ENCODE results near the gene EHF. TPM values are rescaled to one million over a fixed set of nuclear protein-coding genes. Genes with fewer than 3 reads are reported as not detected.

The EHF gene
- total and polyA plus RNA-seq, 9 of the 15 experiments (the other 6 are each of a cell fraction or from before 2014, with no cell fraction given), result 0.04 to 0.54 (median 0.37) TPM

DNA sequence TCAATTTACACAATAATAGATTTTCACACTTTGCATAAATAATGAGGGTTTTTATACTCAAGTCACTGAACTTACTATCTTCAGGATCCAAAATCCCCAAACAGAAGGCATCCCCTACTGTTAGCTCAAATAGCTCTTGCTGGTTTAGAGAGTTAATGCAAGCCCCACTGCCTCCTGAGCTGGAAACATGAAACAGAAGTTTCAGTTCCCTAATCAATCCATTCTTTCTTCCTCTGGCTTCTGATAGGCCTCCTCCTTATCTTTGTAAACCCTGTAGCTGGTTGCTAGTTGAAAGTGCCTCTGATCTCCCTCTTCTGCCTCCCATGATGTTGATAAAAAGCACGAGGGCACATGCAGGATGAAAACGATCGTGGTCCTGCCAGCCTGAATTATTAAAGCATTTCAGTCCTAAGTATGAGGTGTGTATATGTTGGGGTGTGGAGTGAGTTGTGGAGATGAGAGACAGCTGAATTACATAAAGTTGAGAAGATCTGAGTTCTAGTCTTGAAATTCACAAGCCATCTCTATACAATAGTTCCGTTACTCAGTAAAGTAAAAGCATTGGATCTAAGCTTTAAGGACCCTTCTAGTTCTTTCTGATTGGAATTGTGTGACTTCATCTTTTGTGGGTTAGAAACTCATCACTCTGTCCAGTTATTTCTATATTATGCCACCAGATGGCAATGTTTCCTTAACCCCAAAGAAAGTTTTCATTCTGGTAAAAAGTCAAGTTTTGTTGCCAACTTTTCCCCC is 35.0 kb upstream of the EHF start (continued):
- TF ChIP-seq, protein P1, sequence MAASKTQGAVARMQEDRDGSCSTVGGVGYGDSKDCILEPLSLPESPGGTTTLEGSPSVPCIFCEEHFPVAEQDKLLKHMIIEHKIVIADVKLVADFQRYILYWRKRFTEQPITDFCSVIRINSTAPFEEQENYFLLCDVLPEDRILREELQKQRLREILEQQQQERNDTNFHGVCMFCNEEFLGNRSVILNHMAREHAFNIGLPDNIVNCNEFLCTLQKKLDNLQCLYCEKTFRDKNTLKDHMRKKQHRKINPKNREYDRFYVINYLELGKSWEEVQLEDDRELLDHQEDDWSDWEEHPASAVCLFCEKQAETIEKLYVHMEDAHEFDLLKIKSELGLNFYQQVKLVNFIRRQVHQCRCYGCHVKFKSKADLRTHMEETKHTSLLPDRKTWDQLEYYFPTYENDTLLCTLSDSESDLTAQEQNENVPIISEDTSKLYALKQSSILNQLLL (CRISPR knock-in tag; IDR thresholded peaks at IDR 0.05; ENCODE audit: borderline replicate concordance), result no peak
- TF ChIP-seq, protein P2, sequence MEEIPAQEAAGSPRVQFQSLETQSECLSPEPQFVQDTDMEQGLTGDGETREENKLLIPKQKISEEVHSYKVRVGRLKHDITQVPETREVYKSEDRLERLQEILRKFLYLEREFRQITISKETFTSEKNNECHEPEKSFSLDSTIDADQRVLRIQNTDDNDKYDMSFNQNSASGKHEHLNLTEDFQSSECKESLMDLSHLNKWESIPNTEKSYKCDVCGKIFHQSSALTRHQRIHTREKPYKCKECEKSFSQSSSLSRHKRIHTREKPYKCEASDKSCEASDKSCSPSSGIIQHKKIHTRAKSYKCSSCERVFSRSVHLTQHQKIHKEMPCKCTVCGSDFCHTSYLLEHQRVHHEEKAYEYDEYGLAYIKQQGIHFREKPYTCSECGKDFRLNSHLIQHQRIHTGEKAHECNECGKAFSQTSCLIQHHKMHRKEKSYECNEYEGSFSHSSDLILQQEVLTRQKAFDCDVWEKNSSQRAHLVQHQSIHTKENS (CRISPR knock-in tag; IDR thresholded peaks at IDR 0.05), result no peak
- TF ChIP-seq TCFL5 (CRISPR knock-in tag; conservative IDR thresholded peaks at IDR 0.05) (no peak), NCOR1 (IDR thresholded peaks at IDR 0.05) (0 out of 2 replicates have a peak, but pooled peaks have one; percentile 23), ZNF830 (CRISPR knock-in tag; IDR thresholded peaks at IDR 0.05) (no peak), MCM7 (IDR thresholded peaks at IDR 0.05) (no peak), RHOXF2B (CRISPR knock-in tag; conservative IDR thresholded peaks at IDR 0.05) (no peak), ZNF263 (CRISPR knock-in tag; IDR thresholded peaks at IDR 0.05; ENCODE audit: borderline replicate concordance) (no peak), THAP12 (CRISPR knock-in tag; IDR thresholded peaks at IDR 0.05) (no peak), GABPA (tag; conservative IDR thresholded peaks at IDR 0.05; ENCODE audit: low read depth) (no peak), FOXP1 (CRISPR knock-in tag; IDR thresholded peaks at IDR 0.05) (no peak), ELK1 (CRISPR knock-in tag; IDR thresholded peaks at IDR 0.05) (no peak), KLF13 (tag; IDR thresholded peaks at IDR 0.05; ENCODE audit: borderline replicate concordance, low read depth) (no peak), CSDE1 (IDR thresholded peaks at IDR 0.05) (no peak), U2AF1 (optimal IDR thresholded peaks at IDR 0.05; ENCODE audit: low read depth, low read length) (no peak), GATAD2B (IDR thresholded peaks at IDR 0.05; ENCODE audit: borderline replicate concordance) (peak; percentile 54; the same call in 1 of the 2 replicates), ESRRB (CRISPR knock-in tag; IDR thresholded peaks at IDR 0.05; ENCODE audit: borderline replicate concordance) (no peak), ELF2 (CRISPR knock-in tag; IDR thresholded peaks at IDR 0.05) (no peak), HNRNPL (IDR thresholded peaks at IDR 0.05; ENCODE audit: low read depth, low read length) (no peak), ZNF79 (CRISPR knock-in tag; IDR thresholded peaks at IDR 0.05; ENCODE audit: low read depth) (no peak), PRMT5 (CRISPR knock-in tag; IDR thresholded peaks at IDR 0.05) (no peak)
- TF ChIP-seq, protein P3, sequence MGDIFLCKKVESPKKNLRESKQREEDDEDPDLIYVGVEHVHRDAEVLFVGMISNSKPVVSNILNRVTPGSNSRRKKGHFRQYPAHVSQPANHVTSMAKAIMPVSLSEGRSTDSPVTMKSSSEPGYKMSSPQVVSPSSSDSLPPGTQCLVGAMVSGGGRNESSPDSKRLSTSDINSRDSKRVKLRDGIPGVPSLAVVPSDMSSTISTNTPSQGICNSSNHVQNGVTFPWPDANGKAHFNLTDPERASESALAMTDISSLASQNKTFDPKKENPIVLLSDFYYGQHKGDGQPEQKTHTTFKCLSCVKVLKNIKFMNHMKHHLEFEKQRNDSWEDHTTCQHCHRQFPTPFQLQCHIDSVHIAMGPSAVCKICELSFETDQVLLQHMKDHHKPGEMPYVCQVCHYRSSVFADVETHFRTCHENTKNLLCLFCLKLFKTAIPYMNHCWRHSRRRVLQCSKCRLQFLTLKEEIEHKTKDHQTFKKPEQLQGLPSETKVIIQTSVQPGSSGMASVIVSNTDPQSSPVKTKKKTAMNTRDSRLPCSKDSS (IDR thresholded peaks at IDR 0.05; ENCODE audit: low read depth, partially characterized antibody), result no peak

Measured in K562 (cell line).